DOHH2 (cell line): ENCODE measurements around the gene MRM1.

Experiments used
- H3F3A ChIP-seq: fragments of 200-600 bp; sonication (generic), shearing (Covaris generic); 2 replicates; pipeline ENCODE4 v1.6.0; 2016; ENCODE audit warnings: antibody characterized with exemption, mild to moderate bottlenecking; ENCODE audit not compliant: control insufficient read depth, insufficient read depth
- H3K27ac ChIP-seq: fragments of 200-600 bp; sonication (generic); 2 replicates; pipeline ENCODE4 v1.5.1; 2014; ENCODE audit warnings: low read depth, mild to moderate bottlenecking, low read length, moderate library complexity
- H3K27me3 ChIP-seq: fragments of 200-600 bp; sonication (generic); 2 replicates; pipeline ENCODE4 v1.6.1; 2014; ENCODE audit warnings: mild to moderate bottlenecking, low read length, mixed read lengths; ENCODE audit not compliant: control insufficient read depth
- H3K36me3 ChIP-seq: fragments of 200-600 bp; sonication (generic); 2 replicates; pipeline ENCODE4 v1.6.1; 2014; ENCODE audit warnings: mild to moderate bottlenecking, low read length, moderate library complexity, mixed read lengths; ENCODE audit not compliant: control insufficient read depth
- H3K4me1 ChIP-seq: fragments of 200-600 bp; sonication (generic); 2 replicates; pipeline ENCODE4 v1.6.1; 2014; ENCODE audit warnings: mild to moderate bottlenecking, low read length, mixed read lengths; ENCODE audit not compliant: control insufficient read depth
- H3K4me2 ChIP-seq: fragments of 200-600 bp; sonication (generic); 2 replicates; pipeline ENCODE4 v1.6.0; 2014; ENCODE audit warnings: mild to moderate bottlenecking, low read length, moderate library complexity
- H3K4me3 ChIP-seq: fragments of 200-600 bp; sonication (generic); 2 replicates; pipeline ENCODE4 v1.5.1; 2014; ENCODE audit warnings: mild to moderate bottlenecking, low read length, mixed read lengths
- H3K79me2 ChIP-seq: fragments of 200-600 bp; sonication (generic); 2 replicates; pipeline ENCODE4 v1.6.1; 2014; ENCODE audit warnings: mild to moderate bottlenecking, low read length, mixed read lengths; ENCODE audit not compliant: control insufficient read depth
- H3K9me2 ChIP-seq: fragments of 200-600 bp; sonication (generic); replicated peaks from 2 replicates; pipeline ENCODE4 v1.6.1; 2014; ENCODE audit warnings: mild to moderate bottlenecking, low read length, mixed read lengths; ENCODE audit not compliant: control insufficient read depth
- H3K9me3 ChIP-seq: fragments of 200-600 bp; sonication (generic); 2 replicates; pipeline ENCODE4 v1.6.1; 2014; ENCODE audit warnings: antibody characterized with exemption, low read length, mixed read lengths; ENCODE audit not compliant: control insufficient read depth, insufficient read depth
- H4K20me1 ChIP-seq: fragments of 200-600 bp; sonication (generic); 2 replicates; pipeline ENCODE4 v1.6.0; 2014; ENCODE audit warnings: low read depth, mild to moderate bottlenecking, antibody characterized with exemption, low read length, moderate library complexity; ENCODE audit not compliant: control insufficient read depth, insufficient read depth
- EZH2phosphoT487 ChIP-seq: fragments of 200-600 bp; sonication (generic); IDR thresholded peaks from 2 replicates; pipeline ENCODE4 v1.6.1; 2017; ENCODE audit warnings: borderline replicate concordance, mild to moderate bottlenecking, antibody characterized with exemption, low read length, moderate library complexity, mixed read lengths
- TF ChIP-seq, protein P1 (sequence below): fragments of 200-600 bp; sonication (generic); IDR thresholded peaks from one replicate; pipeline ENCODE4 v1.5.1; 2014; ENCODE audit warnings: antibody characterized with exemption, mild to moderate bottlenecking, low read depth, low read length; ENCODE audit not compliant: poor library complexity, severe bottlenecking

The MRM1 gene

GRCh38 chr17:36583787-36584186, 17.6 kb upstream of the MRM1 start:
- Histone ChIP-seq H3K4me2 (no peak overlapping the region), H3K4me1 (peaks cover 5% of the 10 kb centered on the region), H3F3A (peaks cover 20% of the 10 kb centered on the region), H3K79me2 (peaks cover 20% of the 10 kb centered on the region), H4K20me1 (peaks cover 7% of the 10 kb centered on the region; the same call in 1 of the 2 replicates), H3K4me3 (no peak overlapping the region), H3K9me2 (no peaks in the 10 kb centered on the region), H3K36me3 (peaks cover 87% of the 10 kb centered on the region), H3K9me3 (no peaks in the 10 kb centered on the region), H3K27me3 (no peaks in the 10 kb centered on the region), H3K27ac (no peak overlapping the region)
- TF ChIP-seq, protein P1, sequence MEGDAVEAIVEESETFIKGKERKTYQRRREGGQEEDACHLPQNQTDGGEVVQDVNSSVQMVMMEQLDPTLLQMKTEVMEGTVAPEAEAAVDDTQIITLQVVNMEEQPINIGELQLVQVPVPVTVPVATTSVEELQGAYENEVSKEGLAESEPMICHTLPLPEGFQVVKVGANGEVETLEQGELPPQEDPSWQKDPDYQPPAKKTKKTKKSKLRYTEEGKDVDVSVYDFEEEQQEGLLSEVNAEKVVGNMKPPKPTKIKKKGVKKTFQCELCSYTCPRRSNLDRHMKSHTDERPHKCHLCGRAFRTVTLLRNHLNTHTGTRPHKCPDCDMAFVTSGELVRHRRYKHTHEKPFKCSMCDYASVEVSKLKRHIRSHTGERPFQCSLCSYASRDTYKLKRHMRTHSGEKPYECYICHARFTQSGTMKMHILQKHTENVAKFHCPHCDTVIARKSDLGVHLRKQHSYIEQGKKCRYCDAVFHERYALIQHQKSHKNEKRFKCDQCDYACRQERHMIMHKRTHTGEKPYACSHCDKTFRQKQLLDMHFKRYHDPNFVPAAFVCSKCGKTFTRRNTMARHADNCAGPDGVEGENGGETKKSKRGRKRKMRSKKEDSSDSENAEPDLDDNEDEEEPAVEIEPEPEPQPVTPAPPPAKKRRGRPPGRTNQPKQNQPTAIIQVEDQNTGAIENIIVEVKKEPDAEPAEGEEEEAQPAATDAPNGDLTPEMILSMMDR: no peak
- TF ChIP-seq EZH2phosphoT487: no peak

DNA sequence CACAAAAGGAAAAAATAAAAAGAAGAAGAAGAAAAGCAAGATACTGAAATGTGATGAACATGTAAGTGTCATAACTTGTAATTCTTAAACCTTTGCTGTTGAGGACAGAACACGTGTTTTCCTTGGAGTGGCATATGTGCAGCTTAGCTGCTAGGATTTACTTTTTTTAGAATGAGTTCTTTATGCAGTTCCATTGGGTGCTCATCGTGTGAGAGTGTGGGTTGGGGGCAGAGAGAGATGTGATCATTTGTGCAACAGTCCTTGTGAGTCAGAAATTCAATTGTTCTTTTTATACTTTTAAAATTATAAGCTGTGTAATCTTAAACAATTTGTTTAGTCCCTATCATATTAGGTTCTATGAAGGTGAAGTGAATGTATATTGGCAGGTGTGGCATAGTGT, 15.2 kb upstream of the MRM1 start:
- Histone ChIP-seq H3F3A (peaks cover 44% of the 10 kb centered on the region), H3K27ac (no peak overlapping the region), H3K4me2 (no peak overlapping the region), H3K9me2 (no peaks in the 10 kb centered on the region), H3K27me3 (no peaks in the 10 kb centered on the region), H4K20me1 (peaks cover 9% of the 10 kb centered on the region), H3K4me1 (peaks cover 26% of the 10 kb centered on the region), H3K9me3 (no peaks in the 10 kb centered on the region), H3K4me3 (no peak overlapping the region), H3K36me3 (peaks cover 91% of the 10 kb centered on the region), H3K79me2 (peaks cover 13% of the 10 kb centered on the region)
- TF ChIP-seq, protein P1: no peak
- TF ChIP-seq EZH2phosphoT487: no peak

DNA sequence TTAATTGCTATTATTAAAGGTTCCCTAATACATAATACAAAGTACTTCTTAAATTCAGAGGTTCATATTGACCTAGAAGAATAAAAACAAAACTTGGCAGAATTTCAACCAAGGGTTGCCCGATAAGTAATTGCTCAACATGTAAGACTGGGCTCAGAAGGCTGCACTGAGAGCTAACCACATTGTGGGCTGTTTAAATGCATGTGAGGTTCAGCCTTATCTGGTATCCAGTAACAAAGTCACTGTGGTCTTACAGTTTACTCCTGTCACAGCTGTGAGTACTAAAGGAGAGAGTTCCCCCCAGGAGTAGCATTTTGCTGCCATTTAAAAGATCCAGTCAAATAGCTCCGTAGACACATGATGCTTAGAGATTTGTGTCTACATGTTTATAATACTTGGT, 11.3 kb upstream of the MRM1 start:
- H3K27ac ChIP-seq: peak overlapping the region; percentile 50
- no peak for TF ChIP-seq EZH2phosphoT487
- TF ChIP-seq, protein P1: no peak
- peaks cover 1% of the 10 kb centered on the region; the same call in 1 of the 2 replicates for H3K79me2 ChIP-seq
- peak overlapping the region; percentile 80; the same call in 1 of the 2 replicates for H3K4me3 ChIP-seq
- H3K4me2 ChIP-seq: peak overlapping the region; percentile 78
- no peaks in the 10 kb centered on the region; the same call in 1 of the 2 replicates for H3K27me3 ChIP-seq
- H3K9me2 ChIP-seq: no peaks in the 10 kb centered on the region
- peaks cover 17% of the 10 kb centered on the region for H4K20me1 ChIP-seq
- H3K36me3 ChIP-seq: peaks cover 58% of the 10 kb centered on the region
- peaks cover 38% of the 10 kb centered on the region for H3K4me1 ChIP-seq
- H3F3A ChIP-seq: peaks cover 42% of the 10 kb centered on the region
- H3K9me3 ChIP-seq: no peaks in the 10 kb centered on the region
